Smooth muscle cell of the umbilical artery (primary cell): ENCODE data around the gene BMS1. TPM values are rescaled to one million over a fixed set of nuclear protein-coding genes. Genes with fewer than 3 reads are reported as not detected.

Experiments
- total RNA-seq: library from RNA; depleted of rRNA; stranded (reverse); fragments of >200 nt; gene quantifications from 2 replicates; pipeline ENCODE4 v1.2.3, GENCODE V29; 2014

The BMS1 gene, protein sequence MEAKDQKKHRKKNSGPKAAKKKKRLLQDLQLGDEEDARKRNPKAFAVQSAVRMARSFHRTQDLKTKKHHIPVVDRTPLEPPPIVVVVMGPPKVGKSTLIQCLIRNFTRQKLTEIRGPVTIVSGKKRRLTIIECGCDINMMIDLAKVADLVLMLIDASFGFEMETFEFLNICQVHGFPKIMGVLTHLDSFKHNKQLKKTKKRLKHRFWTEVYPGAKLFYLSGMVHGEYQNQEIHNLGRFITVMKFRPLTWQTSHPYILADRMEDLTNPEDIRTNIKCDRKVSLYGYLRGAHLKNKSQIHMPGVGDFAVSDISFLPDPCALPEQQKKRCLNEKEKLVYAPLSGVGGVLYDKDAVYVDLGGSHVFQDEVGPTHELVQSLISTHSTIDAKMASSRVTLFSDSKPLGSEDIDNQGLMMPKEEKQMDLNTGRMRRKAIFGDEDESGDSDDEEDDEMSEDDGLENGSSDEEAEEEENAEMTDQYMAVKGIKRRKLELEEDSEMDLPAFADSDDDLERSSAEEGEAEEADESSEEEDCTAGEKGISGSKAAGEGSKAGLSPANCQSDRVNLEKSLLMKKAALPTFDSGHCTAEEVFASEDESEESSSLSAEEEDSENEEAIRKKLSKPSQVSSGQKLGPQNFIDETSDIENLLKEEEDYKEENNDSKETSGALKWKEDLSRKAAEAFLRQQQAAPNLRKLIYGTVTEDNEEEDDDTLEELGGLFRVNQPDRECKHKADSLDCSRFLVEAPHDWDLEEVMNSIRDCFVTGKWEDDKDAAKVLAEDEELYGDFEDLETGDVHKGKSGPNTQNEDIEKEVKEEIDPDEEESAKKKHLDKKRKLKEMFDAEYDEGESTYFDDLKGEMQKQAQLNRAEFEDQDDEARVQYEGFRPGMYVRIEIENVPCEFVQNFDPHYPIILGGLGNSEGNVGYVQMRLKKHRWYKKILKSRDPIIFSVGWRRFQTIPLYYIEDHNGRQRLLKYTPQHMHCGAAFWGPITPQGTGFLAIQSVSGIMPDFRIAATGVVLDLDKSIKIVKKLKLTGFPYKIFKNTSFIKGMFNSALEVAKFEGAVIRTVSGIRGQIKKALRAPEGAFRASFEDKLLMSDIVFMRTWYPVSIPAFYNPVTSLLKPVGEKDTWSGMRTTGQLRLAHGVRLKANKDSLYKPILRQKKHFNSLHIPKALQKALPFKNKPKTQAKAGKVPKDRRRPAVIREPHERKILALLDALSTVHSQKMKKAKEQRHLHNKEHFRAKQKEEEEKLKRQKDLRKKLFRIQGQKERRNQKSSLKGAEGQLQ
- total RNA-seq: 24.3 and 33.4 TPM in 2 replicates

DNA sequence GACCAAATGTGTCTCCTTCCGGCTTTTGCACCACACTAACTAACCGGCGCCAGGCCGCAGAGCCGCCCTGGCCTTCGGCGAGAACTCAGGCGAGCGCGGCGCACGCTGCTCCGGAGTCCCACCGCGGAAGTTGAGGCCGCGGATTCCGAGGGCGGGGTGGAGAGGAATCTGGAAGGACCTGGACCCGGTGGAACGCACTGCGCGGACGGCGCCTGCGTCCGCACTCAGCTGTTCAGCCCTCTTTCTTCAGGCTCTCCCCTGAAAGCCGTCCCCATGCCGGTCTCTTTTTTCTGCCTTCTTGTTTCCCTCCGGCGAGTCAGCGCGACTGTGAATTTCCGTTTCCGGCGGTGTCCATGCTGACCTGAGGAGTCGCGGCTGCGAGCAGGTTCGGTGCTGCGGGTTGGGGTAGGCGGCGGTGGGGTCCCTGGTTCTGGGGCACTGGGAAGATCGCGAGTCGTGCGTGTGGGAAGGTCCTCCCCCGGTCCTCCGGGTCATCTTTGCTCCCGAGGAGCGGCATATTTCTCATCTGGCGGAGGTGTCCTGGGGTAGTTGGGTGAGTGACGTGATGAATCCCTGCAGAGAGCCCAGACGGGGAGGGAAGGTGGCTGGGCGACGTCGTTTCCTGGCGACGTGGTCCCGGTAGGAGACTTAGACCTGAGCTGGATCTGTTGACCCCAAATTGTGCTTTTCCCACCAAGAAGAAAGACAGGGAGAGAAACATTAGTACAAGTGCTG is at the start of gene BMS1:
BMS1 (plus strand) TSS at position 350 of the 735 bp plus-strand sequence. CDS start 1,600 bp downstream, outside the sequence.

Other genes with a start within 250 kb of the BMS1 start
- 4.5 and 8.4 TPM in 2 replicates for gene ZNF33B, start 144.2 kb upstream of the BMS1 start, total RNA-seq